ENCODE data around the gene ATG2A. TPM values are rescaled to one million over a fixed set of nuclear protein-coding genes. Genes with fewer than 3 reads are reported as not detected.
A peak's percentile ranks its signal among the peaks of the same experiment; 100 is the strongest.

The ATG2A gene
- total and polyA plus RNA-seq, 2 of the 8 experiments (the other 6 are each of a cell fraction or from before 2014, with no cell fraction given), result 12.1 to 22.1 TPM

DNA sequence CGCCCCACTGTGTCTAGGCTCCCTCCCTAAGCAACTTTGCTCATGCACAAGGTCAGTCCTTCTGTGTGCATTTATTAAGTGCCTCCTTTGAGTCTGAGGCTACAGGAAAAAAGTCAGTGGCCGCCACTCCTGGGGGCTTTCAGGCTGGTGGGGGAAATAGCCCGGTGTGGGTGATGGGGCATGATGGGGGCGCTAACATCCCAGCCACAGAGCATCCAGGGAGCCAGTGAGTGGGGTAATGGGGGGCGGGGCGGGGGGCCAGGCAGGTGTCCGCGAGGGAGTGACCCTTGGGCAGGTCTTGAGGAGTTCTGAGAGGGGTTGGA is 28.6 kb downstream of the ATG2A start:
- H2BK120ac ChIP-seq (replicated peaks; ENCODE audit: low read depth, low read length), result no peak overlapping the region
- no peaks in the 10 kb centered on the region; the same call in 1 of the 2 replicates for H3K23me2 ChIP-seq (ENCODE audit: low read depth, low read length)
- peak overlapping the region; percentile 13; the same call in 1 of the 2 replicates for H2BK15ac ChIP-seq (ENCODE audit: low read length)
- no peaks in the 10 kb centered on the region for H4K20me1 ChIP-seq (replicated peaks in 1 of 2; ENCODE audit: control insufficient read depth in 1 of 2, insufficient read depth in 2 of 2, low read length in 2 of 2)
- TF ChIP-seq, protein P1, sequence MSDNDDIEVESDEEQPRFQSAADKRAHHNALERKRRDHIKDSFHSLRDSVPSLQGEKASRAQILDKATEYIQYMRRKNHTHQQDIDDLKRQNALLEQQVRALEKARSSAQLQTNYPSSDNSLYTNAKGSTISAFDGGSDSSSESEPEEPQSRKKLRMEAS (IDR thresholded peaks at IDR 0.05), result no peak
- TF ChIP-seq JUN (IDR thresholded peaks at IDR 0.05; ENCODE audit: low read depth, low read length) (no peak), HDAC2 (IDR thresholded peaks at IDR 0.05; ENCODE audit: borderline replicate concordance in 1 of 2, low read depth in 2 of 2, low read length in 2 of 2) (no peak), TAF7 (optimal IDR thresholded peaks at IDR 0.05; ENCODE audit: borderline replicate concordance, low read depth, low read length) (no peak)
- H3K9ac ChIP-seq (replicated peaks in 1 of 4; ENCODE audit: extremely low read depth in 1 of 4, low read depth in 3 of 4, low read length in 3 of 4), result 0 out of 7 replicates have a peak overlapping the region, but pooled peaks of 1 of the 4 experiments have one; percentile 20
- peak overlapping the region; percentile 19; the same call in 1 of the 2 replicates for H3K18ac ChIP-seq (ENCODE audit: extremely low read depth, low read length)
- no peak overlapping the region for H3K23ac ChIP-seq (ENCODE audit: insufficient read length)
- H3K79me2 ChIP-seq (ENCODE audit: control insufficient read depth in 1 of 2, insufficient read depth in 2 of 2, low read length in 2 of 2), result no peaks in the 10 kb centered on the region
- H2BK12ac ChIP-seq (ENCODE audit: low read depth, low read length), result peak overlapping the region; percentile 21; the same call in 1 of the 2 replicates
- FAIRE-seq (no peak), DNase-seq (ENCODE audit: low read depth in 1 of 2, low spot score in 2 of 2) (no peak)
- ChIA-PET CTCF (ENCODE audit: partially characterized antibody) (interaction anchor here (0.5 to 32.2 kb wide), 24 partner anchors 7 to 158 kb away, joined by 3 to 1058 read pairs (median 4); partner anchors contain the start of genes ARL2, BATF2, CDC42BPG and EHD1), POLR2A (ENCODE audit: partially characterized antibody) (interaction anchor here (1.0 to 24.6 kb wide), 4 partner anchors 12 to 79 kb away, joined by 3 to 408 read pairs (median 34); partner anchors contain the start of gene EHD1)
- H3K4me1 ChIP-seq (replicated peaks in 1 of 4; ENCODE audit: control insufficient read depth in 3 of 4, insufficient read depth in 4 of 4, low read length in 3 of 4), result peaks cover 0 to 11% (median 8%) of the 10 kb centered on the region in 4 experiments; a peak in 6 of 7 replicates
- no peak overlapping the region for H3K14ac ChIP-seq (ENCODE audit: insufficient read length)
- H4K8ac ChIP-seq (ENCODE audit: extremely low read depth, insufficient read depth, low read length), result no peak overlapping the region; the same call in 1 of the 2 replicates
- 75% methylated on average over 6 of the region's 8 CpGs; no CpG with 5 or more reads in 1 of the 2 experiments for WGBS, 2 experiments (ENCODE audit: extremely low coverage in 1 of 2, insufficient coverage in 1 of 2, insufficient read length in 1 of 2, insufficient replicate concordance in 2 of 2, low coverage in 1 of 2, low lambda C conversion rate in 2 of 2, missing lambda C conversion rate in 1 of 2)
- peak overlapping the region; percentile 40 to 66 for H3K4me2 ChIP-seq (ENCODE audit: insufficient read depth in 1 of 2, low read depth in 2 of 2, low read length in 2 of 2)
- no peaks in the 10 kb centered on the region for H3K9me3 ChIP-seq (ENCODE audit: insufficient read depth in 2 of 2, low read depth in 1 of 2, low read length in 1 of 2)
- peak overlapping the region in 1 of 4 experiments; percentile 33; a peak in 1 of 8 replicates for H3K4me3 ChIP-seq (ENCODE audit: extremely low read depth in 1 of 4, insufficient read depth in 2 of 4, low read depth in 3 of 4, low read length in 4 of 4)
- no peak overlapping the region for H3K27ac ChIP-seq (ENCODE audit: low read depth, low read length)
- H2AFZ ChIP-seq (ENCODE audit: low read length), result peak overlapping the region; percentile 93
- peak overlapping the region; percentile 98 for H4K91ac ChIP-seq (replicated peaks; ENCODE audit: insufficient read length, low read length)
- H2AK5ac ChIP-seq (ENCODE audit: low read depth, low read length), result no peak overlapping the region
- H2BK5ac ChIP-seq (ENCODE audit: low read depth, low read length), result peak overlapping the region; percentile 79; the same call in 1 of the 2 replicates
- H3K27me3 ChIP-seq (replicated peaks in 1 of 4; ENCODE audit: control insufficient read depth in 3 of 4, extremely low read depth in 1 of 4, insufficient read depth in 3 of 4, low read length in 3 of 4), result no peaks in the 10 kb centered on the region; a peak in 1 of 7 replicates
- no peaks in the 10 kb centered on the region for H3K79me1 ChIP-seq (ENCODE audit: low read depth, low read length)
- H3K4ac ChIP-seq (replicated peaks; ENCODE audit: insufficient read length, low read depth, low read length), result peak overlapping the region; percentile 36
- no peaks in the 10 kb centered on the region for H3K36me3 ChIP-seq (ENCODE audit: control insufficient read depth in 2 of 4, insufficient read depth in 4 of 4, low read length in 3 of 4)
- H3K56ac ChIP-seq (replicated peaks; ENCODE audit: insufficient read length, low read depth, low read length), result no peak overlapping the region
- H2BK20ac ChIP-seq (ENCODE audit: low read length), result no peak overlapping the region
- H4K5ac ChIP-seq (ENCODE audit: insufficient read length, low read depth, low read length), result no peak overlapping the region
